ENCODE results near the gene MCM3. TPM values are rescaled to one million over a fixed set of nuclear protein-coding genes. Genes with fewer than 3 reads are reported as not detected.

Gene MCM3
- total and polyA plus RNA-seq, 12 donors: 10.5 to 65.5 (median 25.0) TPM

DNA sequence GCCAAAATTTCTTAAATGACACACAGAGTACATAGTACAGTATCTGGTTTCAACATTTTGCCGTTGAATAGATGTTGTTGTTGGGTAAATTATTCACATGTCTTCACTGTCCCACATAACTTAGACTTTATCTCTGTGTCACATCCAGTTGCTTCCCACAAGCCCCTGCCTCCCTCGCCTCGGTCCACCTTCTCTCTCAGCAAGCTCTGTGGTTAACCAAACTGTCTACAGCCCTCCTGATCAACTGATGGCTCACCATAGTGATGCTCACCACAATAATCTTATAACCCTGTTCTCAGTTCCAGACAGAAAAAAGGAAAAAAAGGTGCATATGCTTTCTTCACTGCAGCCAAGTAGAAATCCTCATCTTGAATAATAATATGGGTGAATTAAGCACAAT is 63.2 kb downstream of the MCM3 start:
- no peak overlapping the region for H3K4me3 ChIP-seq
- no peak overlapping the region for H3K27ac ChIP-seq
- no peaks in the 10 kb centered on the region for H3K36me3 ChIP-seq (replicated peaks in 1 of 2)
- no peaks in the 10 kb centered on the region for H3K9me3 ChIP-seq (replicated peaks in 1 of 3)
- DNase-seq: no peak
- intact Hi-C loops (cut with DNase I): no loop called here
- peaks cover 4% of the 10 kb centered on the region for H3K27me3 ChIP-seq
- TF ChIP-seq, protein P1, sequence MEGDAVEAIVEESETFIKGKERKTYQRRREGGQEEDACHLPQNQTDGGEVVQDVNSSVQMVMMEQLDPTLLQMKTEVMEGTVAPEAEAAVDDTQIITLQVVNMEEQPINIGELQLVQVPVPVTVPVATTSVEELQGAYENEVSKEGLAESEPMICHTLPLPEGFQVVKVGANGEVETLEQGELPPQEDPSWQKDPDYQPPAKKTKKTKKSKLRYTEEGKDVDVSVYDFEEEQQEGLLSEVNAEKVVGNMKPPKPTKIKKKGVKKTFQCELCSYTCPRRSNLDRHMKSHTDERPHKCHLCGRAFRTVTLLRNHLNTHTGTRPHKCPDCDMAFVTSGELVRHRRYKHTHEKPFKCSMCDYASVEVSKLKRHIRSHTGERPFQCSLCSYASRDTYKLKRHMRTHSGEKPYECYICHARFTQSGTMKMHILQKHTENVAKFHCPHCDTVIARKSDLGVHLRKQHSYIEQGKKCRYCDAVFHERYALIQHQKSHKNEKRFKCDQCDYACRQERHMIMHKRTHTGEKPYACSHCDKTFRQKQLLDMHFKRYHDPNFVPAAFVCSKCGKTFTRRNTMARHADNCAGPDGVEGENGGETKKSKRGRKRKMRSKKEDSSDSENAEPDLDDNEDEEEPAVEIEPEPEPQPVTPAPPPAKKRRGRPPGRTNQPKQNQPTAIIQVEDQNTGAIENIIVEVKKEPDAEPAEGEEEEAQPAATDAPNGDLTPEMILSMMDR (IDR thresholded peaks at IDR 0.05): no peak
- TF ChIP-seq POLR2A (IDR thresholded peaks at IDR 0.05): no peak
- 39 to 63% (median 41%) methylated on average over 3 of the region's 3 CpGs for WGBS, 4 donors
- no peaks in the 10 kb centered on the region for H3K4me1 ChIP-seq (replicated peaks in 1 of 2)

DNA sequence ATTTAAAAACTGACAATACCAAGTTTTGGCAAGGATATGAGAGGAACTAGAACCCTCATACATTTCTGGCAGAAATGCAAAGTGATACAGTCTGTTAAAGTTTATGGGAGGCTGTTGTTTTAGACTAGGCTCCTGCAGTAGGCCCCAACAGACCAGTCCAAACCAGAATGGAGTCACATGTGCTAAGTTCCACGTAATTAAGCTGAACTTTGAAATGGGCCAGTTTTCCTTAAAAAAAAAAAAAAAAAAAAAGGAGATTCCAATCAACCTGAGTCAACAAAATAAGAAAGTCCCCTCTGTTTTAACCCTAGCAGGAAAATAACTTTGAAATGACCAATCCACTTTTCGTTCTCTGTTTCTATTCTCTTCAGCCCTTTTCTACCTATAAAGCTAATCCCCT is 66.8 kb downstream of the MCM3 start:
- intact Hi-C loops (cut with DNase I): no loop called here
- no peaks in the 10 kb centered on the region for H3K4me1 ChIP-seq (replicated peaks in 1 of 2)
- H3K27me3 ChIP-seq: peaks cover 4% of the 10 kb centered on the region
- no peak overlapping the region for H3K4me3 ChIP-seq
- no peaks in the 10 kb centered on the region for H3K36me3 ChIP-seq (replicated peaks in 1 of 2)
- TF ChIP-seq POLR2A (IDR thresholded peaks at IDR 0.05): no peak
- TF ChIP-seq, protein P1 (IDR thresholded peaks at IDR 0.05): no peak
- no peaks in the 10 kb centered on the region for H3K9me3 ChIP-seq (replicated peaks in 1 of 3)
- H3K27ac ChIP-seq: no peak overlapping the region
- 59 to 86% (median 76%) methylated on average over 2 of the region's 2 CpGs for WGBS, 4 donors
- no peak for DNase-seq

DNA sequence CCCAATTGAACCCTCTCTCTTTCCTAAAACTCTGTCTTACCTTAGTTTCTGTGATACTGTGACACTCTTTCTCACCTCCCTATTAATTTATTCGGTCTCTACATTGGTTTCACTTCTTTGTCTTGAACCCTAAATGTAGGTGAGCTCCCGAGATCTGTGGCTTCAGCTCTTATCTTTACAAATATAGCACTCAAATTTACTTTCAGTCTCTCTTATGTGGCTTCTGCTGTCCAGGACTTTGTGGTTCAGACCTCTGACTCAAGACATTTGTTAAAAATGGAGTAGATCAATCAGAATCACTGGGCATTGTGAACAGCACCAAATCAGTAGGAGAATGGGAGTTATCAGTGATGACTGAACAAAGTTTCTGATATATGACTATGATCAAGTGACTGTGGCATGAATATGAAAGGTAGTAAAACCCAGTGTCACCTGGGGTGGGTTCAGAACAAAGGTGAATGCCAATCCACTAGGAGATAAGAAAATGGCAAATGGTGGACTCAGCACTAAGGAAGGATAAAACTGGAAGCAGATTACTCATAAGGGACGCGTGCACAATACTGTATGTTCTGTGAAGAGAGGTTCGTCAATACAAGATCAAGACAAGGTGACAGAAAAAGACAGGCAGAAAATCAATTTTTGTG is 67.5 kb downstream of the MCM3 start:
- Histone ChIP-seq H3K27me3 (no peaks in the 10 kb centered on the region), H3K4me3 (no peak overlapping the region), H3K9me3 (replicated peaks in 1 of 3) (no peaks in the 10 kb centered on the region), H3K27ac (no peak overlapping the region), H3K4me1 (replicated peaks in 1 of 2) (no peaks in the 10 kb centered on the region), H3K36me3 (replicated peaks in 1 of 2) (no peaks in the 10 kb centered on the region)
- TF ChIP-seq POLR2A (IDR thresholded peaks at IDR 0.05): no peak
- TF ChIP-seq, protein P1 (IDR thresholded peaks at IDR 0.05): no peak
- DNase-seq: no peak
- 73 to 88% (median 80%) methylated on average over 5 of the region's 5 CpGs for WGBS, 4 donors
- intact Hi-C loops (cut with DNase I): no loop called here

DNA sequence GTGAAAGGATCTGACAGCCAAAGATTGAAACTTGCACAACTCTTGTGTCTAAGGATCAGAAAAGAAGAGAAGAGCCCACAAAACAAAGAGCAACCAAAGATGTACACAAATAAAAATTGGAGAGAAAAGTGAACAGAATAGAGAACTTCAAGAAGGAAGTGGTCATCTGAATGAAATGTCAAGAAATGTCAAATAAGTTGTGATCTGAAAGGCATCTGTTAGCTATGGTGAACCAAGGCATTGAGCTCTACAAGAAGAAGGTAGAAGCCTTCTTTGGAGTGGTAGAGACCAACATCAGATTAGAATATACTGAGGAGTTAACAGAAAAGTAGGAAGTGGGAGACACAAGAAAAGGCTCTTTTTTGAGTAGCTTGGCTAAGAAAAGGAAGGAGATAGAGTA is 68.8 kb downstream of the MCM3 start:
- no peak for DNase-seq
- Histone ChIP-seq H3K27ac (no peak overlapping the region), H3K9me3 (replicated peaks in 1 of 3) (no peaks in the 10 kb centered on the region), H3K36me3 (replicated peaks in 1 of 2) (no peaks in the 10 kb centered on the region), H3K4me1 (replicated peaks in 1 of 2) (no peaks in the 10 kb centered on the region), H3K27me3 (no peaks in the 10 kb centered on the region), H3K4me3 (no peak overlapping the region)
- TF ChIP-seq POLR2A (IDR thresholded peaks at IDR 0.05): no peak
- TF ChIP-seq, protein P1 (IDR thresholded peaks at IDR 0.05): no peak
- intact Hi-C loops (cut with DNase I): no loop called here

Other genes starting within 250 kb of the MCM3 start
- under 1 TPM in 6 of 9 donors, not detected in 3; 0.04 to 0.14 (median 0.11) TPM for gene PKHD1, start 197.1 kb downstream of the MCM3 start, total RNA-seq
- gene PKHD1, start 197.1 kb downstream of the MCM3 start, polyA plus RNA-seq: under 1 TPM; 0.03 to 0.22 (median 0.08) TPM
- gene IL17A, start 98.4 kb downstream of the MCM3 start, total RNA-seq: not detected
- gene IL17A, start 98.4 kb downstream of the MCM3 start, polyA plus RNA-seq: not detected
- gene IL17F, start 40.2 kb downstream of the MCM3 start, total RNA-seq: not detected
- not detected for gene IL17F, start 40.2 kb downstream of the MCM3 start, polyA plus RNA-seq
- gene PAQR8, start 77.4 kb upstream of the MCM3 start, total RNA-seq: 10 to 100 TPM in 3 of 9 donors, 1 to 10 TPM in 6; 2.3 to 17.1 (median 8.7) TPM
- gene PAQR8, start 77.4 kb upstream of the MCM3 start, polyA plus RNA-seq: 1 to 10 TPM; 2.3 to 5.1 (median 2.9) TPM
- gene EFHC1, start 135.6 kb upstream of the MCM3 start, total RNA-seq: 10 to 100 TPM in 6 of 9 donors, 1 to 10 TPM in 3; 4.0 to 47.9 (median 15.9) TPM
- 10 to 100 TPM; 12.7 to 41.7 (median 38.9) TPM for gene EFHC1, start 135.6 kb upstream of the MCM3 start, polyA plus RNA-seq